Measurements from ENCODE around the gene DGUOK.

DNA sequence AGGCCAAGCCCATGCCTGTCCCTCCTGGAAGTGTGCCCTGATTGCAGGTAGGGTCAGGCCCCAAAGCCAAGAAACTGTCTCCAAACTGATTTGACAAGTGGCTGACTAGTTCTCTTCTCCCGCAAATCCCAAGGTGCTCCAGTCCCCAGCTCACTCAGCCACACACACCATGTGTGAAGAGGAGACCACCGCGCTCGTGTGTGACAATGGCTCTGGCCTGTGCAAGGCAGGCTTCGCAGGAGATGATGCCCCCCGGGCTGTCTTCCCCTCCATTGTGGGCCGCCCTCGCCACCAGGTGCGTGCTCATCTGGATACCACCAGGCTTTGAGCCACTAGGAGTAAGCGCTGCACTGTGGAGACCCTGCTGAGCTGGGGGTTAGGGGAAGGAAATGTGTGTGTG, 25.5 kb upstream of the DGUOK start:
- TF ChIP-seq CTCF (conservative IDR thresholded peaks at IDR 0.05 in 1 of 2, IDR thresholded peaks at IDR 0.05 in 1 of 2; ENCODE audit: extremely low read depth in 1 of 2, insufficient read depth in 1 of 2, low read depth in 1 of 2, low read length in 2 of 2) = no peak
- no peak for TF ChIP-seq EZH2 (IDR thresholded peaks at IDR 0.05; ENCODE audit: borderline replicate concordance, low read length)

All from mammary epithelial cell (primary cell).